CD4-positive, alpha-beta T cell treated with Interferon gamma for 1 hour (primary cell): ENCODE data around the gene WHAMM.
A peak's percentile ranks its signal among the peaks of the same experiment; 100 is the strongest.
"Not testable (repeated sequence)": the region's sequence is repeated elsewhere in the genome, so short reads cannot be mapped to it uniquely, and the experiment has no call there.

Experiments used
- DNase-seq: peaks from one replicate; pipeline ENCODE4 v3.0.0-alpha.2; 2020

WHAMM gene

GRCh38 chr15:82809308-82810060 lies at the start of gene WHAMM:
TSS of gene WHAMM (plus strand) at chr15:82809628. CDS start at chr15:82809727, 99 bp downstream.
- peak; percentile 97 for DNase-seq

GRCh38 chr15:82763361-82764116 lies 45.9 kb upstream of the WHAMM start:
- no peak for DNase-seq

- DNase-seq: no peak
Measured at GRCh38 chr15:82764117-82764490, 45.3 kb upstream of the WHAMM start.

- no peak for DNase-seq
Measured at GRCh38 chr15:82764740-82765139, 44.7 kb upstream of the WHAMM start.

- not testable (repeated sequence) for DNase-seq
Measured at GRCh38 chr15:82766201-82766600, 43.2 kb upstream of the WHAMM start.

DNA sequence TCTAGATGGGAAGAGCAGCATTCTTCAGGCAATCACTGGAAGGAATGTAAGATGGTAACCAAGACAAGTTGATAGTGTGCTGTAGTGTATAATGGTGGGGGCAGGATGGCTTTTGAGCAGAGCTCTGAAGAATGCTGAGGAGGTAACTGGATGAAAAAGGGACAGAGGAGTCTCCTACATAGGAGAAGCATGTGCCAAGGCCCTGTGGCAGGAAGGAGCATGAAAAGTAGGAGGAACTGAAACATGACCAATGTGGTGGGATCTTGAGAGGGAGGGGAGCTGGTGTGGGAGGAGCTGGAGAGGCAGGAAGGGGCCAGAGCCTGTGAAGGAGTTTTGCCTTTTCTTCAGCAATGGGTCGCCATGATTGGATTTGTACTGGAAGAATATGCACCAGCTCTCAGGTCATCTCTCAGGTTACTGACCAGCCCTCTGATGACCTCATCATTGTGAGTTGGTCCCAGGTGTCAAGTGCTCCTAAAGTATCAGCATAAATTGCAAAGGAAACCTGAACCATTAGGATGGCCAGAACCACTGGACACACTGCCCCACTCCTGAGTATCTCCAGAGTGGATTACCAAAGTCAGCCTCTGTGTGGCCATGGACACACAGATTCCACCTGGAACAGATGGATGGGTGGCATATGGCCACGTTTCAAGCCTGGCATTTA lies 42.1 kb upstream of the WHAMM start:
- DNase-seq: no peak

DNA sequence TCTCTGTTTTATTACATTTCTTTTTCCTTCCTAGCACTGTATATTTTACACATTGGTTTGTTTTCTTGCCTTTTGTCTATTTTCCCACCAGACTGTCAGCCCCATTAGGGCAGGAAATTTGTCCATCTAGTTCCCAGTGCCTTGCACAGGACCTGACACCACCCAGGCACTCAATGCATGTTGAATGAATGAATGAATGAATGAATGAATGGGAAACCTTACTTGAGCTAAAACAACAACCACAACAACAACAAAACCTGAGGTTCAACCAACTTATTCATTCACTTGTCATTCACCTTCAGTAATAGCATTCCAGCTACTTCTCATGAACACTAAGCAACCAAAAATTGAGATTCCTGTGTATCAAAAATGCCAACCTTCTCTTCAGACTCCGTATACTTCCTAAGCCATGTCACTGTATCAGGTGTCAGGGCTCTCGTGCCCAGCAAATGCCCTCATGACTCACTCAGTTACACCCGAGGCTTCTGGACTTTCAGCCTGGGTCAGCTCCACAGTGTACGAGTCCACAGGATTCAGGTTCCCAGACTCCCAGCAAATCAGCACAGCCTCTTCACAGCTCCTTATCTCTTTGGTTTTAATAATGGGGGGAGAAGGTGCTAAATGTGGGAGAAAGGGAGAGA lies 40.9 kb upstream of the WHAMM start:
- DNase-seq: no peak

DNA sequence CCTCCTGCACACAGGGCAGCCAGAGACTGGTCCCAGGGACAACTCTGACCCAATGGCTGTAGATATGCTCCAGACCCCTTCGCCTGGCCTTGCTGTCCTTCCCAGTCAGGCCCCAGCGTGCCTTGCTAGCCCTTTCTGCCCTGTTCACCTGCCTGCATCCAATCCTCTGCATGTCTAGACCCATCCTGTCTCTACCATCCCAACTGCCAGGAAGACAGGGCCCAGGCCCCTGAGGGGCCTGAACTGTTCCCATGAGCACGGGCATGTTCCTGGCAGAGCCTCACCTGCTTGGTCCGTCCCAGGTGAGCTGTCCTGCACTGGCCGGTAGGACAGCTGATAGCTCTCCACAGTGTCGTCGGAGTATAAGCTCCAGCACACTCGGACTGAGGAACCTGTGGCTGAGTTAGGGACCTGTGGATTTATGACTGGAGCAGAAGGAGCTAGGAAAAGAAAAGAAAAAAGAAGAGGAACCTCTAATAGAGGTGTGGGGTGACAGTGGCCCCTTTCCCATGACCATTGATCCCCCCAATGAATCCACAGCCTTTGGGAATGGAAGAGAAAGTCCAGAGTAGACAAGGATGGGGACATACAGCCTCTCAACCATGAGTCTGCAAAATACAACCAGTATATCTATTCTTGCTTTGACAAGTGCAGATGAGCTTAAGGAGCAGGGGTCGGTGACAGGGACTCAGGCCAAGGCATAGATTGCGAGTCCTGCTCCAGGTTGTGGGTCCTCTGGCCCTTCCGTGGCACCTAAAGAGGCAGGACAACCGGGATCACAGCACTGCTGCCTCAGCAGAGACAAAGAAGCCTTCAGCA lies 37.4 kb upstream of the WHAMM start:
- no peak for DNase-seq

DNA sequence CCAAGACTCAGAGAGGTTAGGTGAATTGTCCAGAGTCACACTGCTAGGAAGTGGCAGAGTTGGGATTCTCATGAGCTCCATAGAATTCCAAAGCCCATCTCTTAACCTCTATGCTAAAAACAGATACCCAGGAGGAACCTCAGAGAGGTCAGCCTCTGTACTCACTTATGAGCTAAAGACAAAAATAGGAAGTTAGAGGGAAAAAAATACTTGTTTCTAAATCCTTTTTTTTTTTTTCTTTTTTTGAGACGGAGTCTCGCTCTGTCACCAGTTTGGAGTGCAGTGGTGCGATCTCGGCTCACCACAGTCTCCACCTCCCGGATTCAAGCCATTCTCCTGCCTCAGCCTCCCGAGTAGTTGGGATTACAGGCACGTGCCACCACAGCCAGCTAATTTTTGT lies 34.9 kb upstream of the WHAMM start:
- no peak for DNase-seq

- DNase-seq: no peak
Measured at GRCh38 chr15:82778755-82779154, 30.7 kb upstream of the WHAMM start.

- no peak for DNase-seq
Measured at GRCh38 chr15:82781349-82781748, 28.1 kb upstream of the WHAMM start.

- DNase-seq: no peak
Measured at GRCh38 chr15:82788496-82788895, 20.9 kb upstream of the WHAMM start.

DNA sequence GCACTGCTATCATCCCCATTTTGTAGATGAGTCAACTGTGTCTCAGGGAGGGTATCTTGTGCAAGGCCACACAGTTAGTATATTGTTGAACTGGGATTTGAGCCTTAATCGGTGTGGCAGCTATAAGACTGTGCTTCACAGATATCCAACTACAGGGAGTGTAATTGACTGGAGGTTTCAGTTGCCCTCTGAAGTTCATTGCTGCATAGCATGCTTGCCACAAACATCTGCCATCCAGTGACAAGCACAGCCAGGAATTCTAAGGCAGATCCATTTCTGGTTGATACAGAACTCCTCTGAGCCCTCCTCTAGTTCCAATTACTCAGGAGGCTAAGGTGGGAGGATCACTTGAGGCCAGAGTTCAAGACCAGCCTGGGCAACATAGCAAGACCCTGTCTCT lies 19.9 kb upstream of the WHAMM start:
- DNase-seq: no peak

GRCh38 chr15:82790321-82790720 lies 19.1 kb upstream of the WHAMM start:
- no peak for DNase-seq

GRCh38 chr15:82792068-82792467 lies 17.4 kb upstream of the WHAMM start:
- DNase-seq: no peak

DNA sequence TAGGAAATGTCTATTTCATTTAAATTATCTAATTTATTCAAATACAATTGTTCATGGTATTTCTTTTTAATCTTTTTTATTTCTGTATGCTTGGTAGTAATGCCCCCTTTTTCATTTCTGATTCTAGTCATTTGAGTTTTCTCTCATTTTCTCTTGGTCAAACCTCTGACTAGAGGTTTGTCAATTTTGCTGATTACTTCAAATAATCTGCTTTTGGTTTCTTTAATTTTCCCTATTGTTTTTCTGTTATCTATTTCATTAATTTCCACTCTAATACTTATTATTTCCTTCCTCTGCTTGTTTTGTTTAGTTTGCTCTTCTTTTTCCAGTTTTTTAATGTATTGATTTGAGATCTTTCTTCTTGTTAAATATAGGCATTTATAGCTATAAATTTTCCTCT lies 15.7 kb upstream of the WHAMM start:
- DNase-seq: no peak

GRCh38 chr15:82798104-82798503 lies 11.3 kb upstream of the WHAMM start:
- no peak for DNase-seq

DNA sequence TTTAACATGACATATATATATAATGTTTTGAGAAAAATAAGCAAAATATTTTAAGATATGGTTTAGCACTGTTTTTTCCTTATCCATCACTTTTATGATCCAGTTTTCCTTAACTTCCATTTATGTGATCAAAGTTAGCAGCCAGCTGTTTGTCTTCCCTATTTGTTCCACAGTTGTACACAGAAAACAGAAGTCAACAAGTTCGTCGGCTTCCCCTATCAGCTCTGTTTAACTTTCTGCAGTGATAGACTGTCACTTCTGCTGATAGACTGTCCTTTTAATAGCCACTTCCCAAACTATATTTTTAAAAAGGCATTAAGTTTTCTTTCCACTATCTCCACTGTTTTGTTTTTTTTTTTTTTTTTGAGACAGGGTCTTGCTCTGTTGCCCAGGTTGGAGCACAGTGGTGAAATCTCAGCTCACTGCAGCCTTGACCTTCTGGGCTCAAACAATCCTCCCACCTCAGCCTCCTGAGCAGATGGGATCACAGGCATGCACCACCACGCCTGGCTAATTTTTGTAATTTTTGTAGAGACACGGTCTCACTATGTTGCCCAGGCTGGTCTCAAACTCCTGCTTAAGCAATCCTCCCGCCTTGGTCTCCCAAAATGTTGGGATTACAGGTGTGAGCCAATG lies 10.8 kb upstream of the WHAMM start:
- DNase-seq: no peak

- DNase-seq: no peak
Measured at GRCh38 chr15:82799183-82799841, 10.1 kb upstream of the WHAMM start.

DNA sequence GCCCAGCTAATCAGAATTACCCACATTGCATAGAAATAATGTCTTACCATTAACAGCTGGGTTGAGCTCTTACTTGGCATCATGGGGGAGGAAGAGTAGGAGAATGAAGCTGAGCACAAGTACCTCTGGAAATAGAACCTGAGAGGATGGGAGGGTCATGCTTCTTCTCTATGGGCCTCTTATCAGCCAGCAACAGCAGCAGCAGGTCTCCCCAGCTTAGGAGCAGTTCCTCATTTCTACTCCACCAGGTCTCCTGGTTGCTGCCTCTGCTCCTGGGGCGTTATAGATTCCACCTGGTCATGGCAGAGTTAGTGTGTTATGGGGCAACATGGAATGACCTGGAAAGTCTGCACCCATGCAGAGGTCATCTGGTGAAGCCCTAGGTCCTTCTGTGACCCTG lies 6.9 kb upstream of the WHAMM start:
- DNase-seq: no peak

- no peak for DNase-seq
Measured at GRCh38 chr15:82803793-82804574, 5.4 kb upstream of the WHAMM start.
